ENCODE results near the gene DBT.

GRCh38 chr1:100296140-100296539 lies 46.5 kb upstream of the DBT start:
- TF ChIP-seq POLR2AphosphoS5 (IDR thresholded peaks at IDR 0.05; ENCODE audit: borderline replicate concordance, low read depth, low read length) (no peak), EZH2 (IDR thresholded peaks at IDR 0.05) (no peak)
